HEK293 (cell line): ENCODE measurements around the gene SNCB.

Experiments used
- CTCF ChIA-PET: fragments of 350-600 bp; formaldehyde crosslinking; extraction: SDS; loops from one replicate; lab custom pipeline; 2021; ENCODE audit warnings: antibody characterized with exemption; lab: Yijun Ruan, JAX
- POLR2A ChIA-PET: fragments of 300-600 bp; formaldehyde crosslinking; extraction: SDS; loops from one replicate; lab custom pipeline; 2020; ENCODE audit warnings: antibody characterized with exemption, inconsistent platforms; lab: Yijun Ruan, JAX
- H3K27ac ChIP-seq: fragments of 200-500 bp; sonication (Bioruptor generic); 2 replicates; pipeline ENCODE4 v1.5.1; 2014; ENCODE audit warnings: low read depth, low read length, control low read depth, inconsistent platforms; ENCODE audit errors: extremely low read depth
- H3K36me3 ChIP-seq, 2 experiments: fragments of 200-500 bp in 1 of 2; sonication (Bioruptor generic) in 1 of 2; 1 replicate in 1 of 2; 2 replicates in 1 of 2; pipeline ENCODE4 v1.5.1; 2014 to 2017; ENCODE audit warnings: inconsistent platforms in 2 of 2, low read length in 2 of 2; ENCODE audit not compliant: control insufficient read depth in 2 of 2, insufficient read depth in 1 of 2
- H3K4me1 ChIP-seq: fragments of 200-500 bp; sonication (Bioruptor generic); 2 replicates; pipeline ENCODE4 v1.5.1; 2014; ENCODE audit warnings: mild to moderate bottlenecking, low read length, inconsistent platforms; ENCODE audit not compliant: control insufficient read depth, insufficient read depth
- H3K4me3 ChIP-seq: 2 replicates; pipeline ENCODE4 v1.5.1; 2011; ENCODE audit warnings: low read depth, mild to moderate bottlenecking, control low read depth, low read length, moderate library complexity
- H3K9me3 ChIP-seq: fragments of 200-500 bp; sonication (Bioruptor generic); 2 replicates; pipeline ENCODE4 v1.5.1; 2014; ENCODE audit warnings: low read depth, low read length, inconsistent platforms; ENCODE audit not compliant: control insufficient read depth, insufficient read depth
- EGR2 ChIP-seq: fragments of 450-650 bp; formaldehyde crosslinking; IDR thresholded peaks from 2 replicates; pipeline ENCODE4 v1.5.1; 2016; ENCODE audit warnings: low read depth, missing biosample characterization, missing genetic modification characterization
- HIC1 ChIP-seq: fragments of 450-650 bp; formaldehyde crosslinking; IDR thresholded peaks from 2 replicates; pipeline ENCODE4 v1.5.1; 2016; ENCODE audit warnings: missing biosample characterization, missing genetic modification characterization
- HOXA7 ChIP-seq: sonication (generic); formaldehyde crosslinking; IDR thresholded peaks from 2 replicates; pipeline ENCODE4 v1.8.1; 2022; ENCODE audit warnings: missing genetic modification reagents, borderline replicate concordance
- INSM2 ChIP-seq: fragments of 450-650 bp; formaldehyde crosslinking; IDR thresholded peaks from 2 replicates; pipeline ENCODE4 v1.5.1; 2016; ENCODE audit warnings: missing biosample characterization, missing genetic modification characterization
- REPIN1 ChIP-seq: fragments of 450-650 bp; formaldehyde crosslinking; IDR thresholded peaks from 2 replicates; pipeline ENCODE4 v1.5.1; 2017; ENCODE audit warnings: missing biosample characterization, missing genetic modification characterization, low read depth
- SCRT1 ChIP-seq: fragments of 450-650 bp; formaldehyde crosslinking; IDR thresholded peaks from 2 replicates; pipeline ENCODE4 v1.5.1; 2016; ENCODE audit warnings: missing biosample characterization, missing genetic modification characterization, borderline replicate concordance
- SCRT2 ChIP-seq: fragments of 450-650 bp; formaldehyde crosslinking; IDR thresholded peaks from 2 replicates; pipeline ENCODE4 v1.5.1; 2016; ENCODE audit warnings: missing biosample characterization, missing genetic modification characterization
- ZBTB8A ChIP-seq: fragments of 450-650 bp; formaldehyde crosslinking; IDR thresholded peaks from 2 replicates; pipeline ENCODE4 v1.5.1; 2016; ENCODE audit warnings: missing biosample characterization, missing genetic modification characterization
- ZFP37 ChIP-seq: fragments of 450-650 bp; formaldehyde crosslinking; IDR thresholded peaks from 2 replicates; pipeline ENCODE4 v1.5.1; 2016; ENCODE audit warnings: missing biosample characterization, missing genetic modification characterization
- ZIC2 ChIP-seq: fragments of 450-650 bp; formaldehyde crosslinking; IDR thresholded peaks from 2 replicates; pipeline ENCODE4 v1.5.1; 2016; ENCODE audit warnings: missing biosample characterization, missing genetic modification characterization
- ZNF155 ChIP-seq: fragments of 450-650 bp; formaldehyde crosslinking; IDR thresholded peaks from 2 replicates; pipeline ENCODE4 v1.5.1; 2016; ENCODE audit warnings: missing biosample characterization, missing genetic modification characterization
- ZNF16 ChIP-seq: fragments of 450-650 bp; formaldehyde crosslinking; IDR thresholded peaks from 2 replicates; pipeline ENCODE4 v1.5.1; 2016; ENCODE audit warnings: low read depth, missing biosample characterization, missing genetic modification characterization
- ZNF169 ChIP-seq: fragments of 450-650 bp; formaldehyde crosslinking; IDR thresholded peaks from 2 replicates; pipeline ENCODE4 v1.5.1; 2016; ENCODE audit warnings: missing biosample characterization, missing genetic modification characterization
- ZNF324 ChIP-seq: fragments of 450-650 bp; formaldehyde crosslinking; IDR thresholded peaks from 2 replicates; pipeline ENCODE4 v1.5.1; 2016; ENCODE audit warnings: missing biosample characterization, missing genetic modification characterization
- ZNF350 ChIP-seq: fragments of 450-650 bp; formaldehyde crosslinking; IDR thresholded peaks from 2 replicates; pipeline ENCODE4 v1.5.0; 2017; ENCODE audit warnings: missing biosample characterization, mild to moderate bottlenecking, missing genetic modification characterization
- ZNF37A ChIP-seq: fragments of 450-650 bp; IDR thresholded peaks from 2 replicates; pipeline ENCODE4 v1.5.1; 2018; ENCODE audit warnings: missing biosample characterization, missing genetic modification characterization
- ZNF394 ChIP-seq: fragments of 450-650 bp; formaldehyde crosslinking; IDR thresholded peaks from 2 replicates; pipeline ENCODE4 v1.5.1; 2016; ENCODE audit warnings: missing biosample characterization, missing genetic modification characterization, mild to moderate bottlenecking, moderate library complexity, borderline replicate concordance
- ZNF488 ChIP-seq: fragments of 450-650 bp; formaldehyde crosslinking; IDR thresholded peaks from 2 replicates; pipeline ENCODE4 v1.5.1; 2016; ENCODE audit warnings: missing biosample characterization, missing genetic modification characterization
- ZNF514 ChIP-seq: fragments of 450-650 bp; formaldehyde crosslinking; IDR thresholded peaks from 2 replicates; pipeline ENCODE4 v1.5.1; 2016; ENCODE audit warnings: missing biosample characterization, missing genetic modification characterization
- ZNF549 ChIP-seq: fragments of 450-650 bp; IDR thresholded peaks from 2 replicates; pipeline ENCODE4 v1.5.1; 2018; ENCODE audit warnings: missing biosample characterization, missing genetic modification characterization, mild to moderate bottlenecking, inconsistent platforms, moderate library complexity
- ZNF558 ChIP-seq: fragments of 450-650 bp; formaldehyde crosslinking; IDR thresholded peaks from 2 replicates; pipeline ENCODE4 v1.5.1; 2016; ENCODE audit warnings: missing biosample characterization, missing genetic modification characterization
- ZNF645 ChIP-seq: fragments of 450-650 bp; formaldehyde crosslinking; IDR thresholded peaks from 2 replicates; pipeline ENCODE4; 2016; ENCODE audit warnings: missing biosample characterization, missing genetic modification characterization
- ZNF704 ChIP-seq: fragments of 450-650 bp; formaldehyde crosslinking; IDR thresholded peaks from 2 replicates; pipeline ENCODE4 v1.5.1; 2016; ENCODE audit warnings: missing biosample characterization, missing genetic modification characterization
- ZNF776 ChIP-seq: fragments of 450-650 bp; formaldehyde crosslinking; IDR thresholded peaks from 2 replicates; pipeline ENCODE4 v1.5.0; 2017; ENCODE audit warnings: missing biosample characterization, missing genetic modification characterization, borderline replicate concordance
- ZSCAN23 ChIP-seq: fragments of 450-650 bp; formaldehyde crosslinking; IDR thresholded peaks from 2 replicates; pipeline ENCODE4 v1.5.1; 2016; ENCODE audit warnings: missing biosample characterization, missing genetic modification characterization

The SNCB gene

GRCh38 chr5:176608937-176609723 lies 21.2 kb downstream of the SNCB start (continued):
- no peak for TF ChIP-seq HIC1
- no peak for TF ChIP-seq ZNF155 (tag by site-specific recombination)
- TF ChIP-seq ZIC2 = peak; percentile 80
- TF ChIP-seq SCRT1 (tag by site-specific recombination) = 0 out of 2 replicates have a peak, but pooled peaks have one; percentile 58
- TF ChIP-seq ZNF37A (tag by site-specific recombination) = no peak
- TF ChIP-seq EGR2 (tag by site-specific recombination) = peak; percentile 59
- no peak for TF ChIP-seq ZNF394
- no peak for TF ChIP-seq ZNF776 (tag by site-specific recombination)
- TF ChIP-seq HOXA7 (CRISPR knock-in tag) = no peak
- TF ChIP-seq REPIN1 = peak; percentile 36; the same call in 1 of the 2 replicates
- TF ChIP-seq ZNF514 (tag by site-specific recombination) = no peak
- TF ChIP-seq, all 188 proteins: peak for 23

- CTCF ChIA-PET = interaction anchor here (0.7 kb wide), 1 partner anchor 64 kb away, joined by 3 read pairs; no protein-coding TSS in a partner anchor
- no peaks in the 10 kb centered on the region for H3K36me3 ChIP-seq
- no peak overlapping the region for H3K4me3 ChIP-seq
- no peaks in the 10 kb centered on the region for H3K4me1 ChIP-seq
- H3K27ac ChIP-seq = no peak overlapping the region
- POLR2A ChIA-PET = no interaction called here
- H3K9me3 ChIP-seq = no peaks in the 10 kb centered on the region
- TF ChIP-seq ZFP37 (tag by site-specific recombination) (no peak), SCRT2 (tag by site-specific recombination) (peak; percentile 87), SCRT1 (tag by site-specific recombination) (0 out of 2 replicates have a peak, but pooled peaks have one; percentile 42)
- TF ChIP-seq, all 188 proteins: peak for 2
Measured at GRCh38 chr5:176608142-176608705, 22.1 kb downstream of the SNCB start.

GRCh38 chr5:176606875-176607274 lies 23.5 kb downstream of the SNCB start:
- TF ChIP-seq ZNF704 (tag by site-specific recombination) (no peak), ZNF549 (tag by site-specific recombination) (no peak), ZNF558 (no peak), ZNF488 (tag by site-specific recombination) (no peak), ZBTB8A (tag by site-specific recombination) (no peak), ZSCAN23 (tag by site-specific recombination) (no peak), ZNF645 (no peak), ZNF169 (tag by site-specific recombination) (no peak), ZNF350 (tag by site-specific recombination) (no peak), INSM2 (no peak), ZNF324 (tag by site-specific recombination) (no peak), ZNF16 (tag by site-specific recombination) (no peak)
- no peaks in the 10 kb centered on the region for H3K9me3 ChIP-seq
- no peak overlapping the region for H3K27ac ChIP-seq
- ChIA-PET CTCF (interaction anchor here (1.1 kb wide), 1 partner anchor 54 kb away, joined by 5 read pairs; no protein-coding TSS in a partner anchor), POLR2A (no interaction called here)
- no peak overlapping the region for H3K4me3 ChIP-seq
- H3K4me1 ChIP-seq = no peaks in the 10 kb centered on the region
- no peaks in the 10 kb centered on the region for H3K36me3 ChIP-seq
